Measurements from ENCODE around the gene IL21R. TPM values are rescaled to one million over a fixed set of nuclear protein-coding genes. Genes with fewer than 3 reads are reported as not detected.
"Not testable (repeated sequence)": the region's sequence is repeated elsewhere in the genome, so short reads cannot be mapped to it uniquely, and the experiment has no call there.

The IL21R gene
- polyA plus RNA-seq, 4 donors = 0.04 to 0.46 (median 0.29) TPM; not detected in 1

DNA sequence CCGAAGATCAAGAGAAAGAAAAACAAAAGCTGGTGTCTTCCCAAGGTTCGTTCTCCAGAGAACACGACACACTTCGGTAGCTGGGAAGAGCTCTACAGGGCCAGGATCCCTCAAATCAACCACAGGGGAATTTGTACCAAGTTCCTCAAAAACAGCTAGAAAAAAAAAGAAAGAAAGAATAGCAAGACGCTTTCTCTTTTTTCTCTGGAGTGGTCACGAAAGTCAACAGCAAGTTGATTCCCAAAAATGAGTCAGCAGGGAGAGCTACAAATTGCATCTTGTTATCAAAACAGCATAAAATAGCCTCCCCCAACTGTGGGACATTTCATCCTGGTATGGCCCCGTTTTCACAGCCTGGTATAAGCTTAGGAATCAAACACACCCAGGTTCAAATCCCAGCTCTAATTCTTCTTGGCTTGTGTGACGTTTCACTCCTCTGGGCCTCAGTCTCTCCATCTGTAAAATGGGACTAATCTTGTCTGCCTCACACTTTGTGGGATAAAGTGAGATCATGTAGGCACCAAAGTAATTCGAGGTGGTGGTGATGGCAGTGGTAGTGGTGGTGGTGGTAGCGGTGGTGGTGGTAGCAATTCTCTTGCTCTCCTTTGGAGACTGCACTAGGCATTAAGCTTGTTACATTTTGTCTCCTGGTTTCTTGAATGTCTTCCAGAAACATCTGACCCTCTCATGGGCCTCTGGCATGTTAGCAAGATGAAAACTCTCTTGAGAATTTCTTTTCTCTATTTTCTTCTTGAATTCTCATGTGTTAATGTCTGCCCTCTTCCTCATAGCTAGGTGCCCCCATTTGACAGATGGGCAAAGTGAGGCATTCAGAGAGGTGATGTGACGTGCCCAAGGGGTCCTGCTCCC is 988 bp upstream of the IL21R start:
- no peak for DNase-seq (ENCODE audit: low read depth in 4 of 4, low spot score in 2 of 4)

DNA sequence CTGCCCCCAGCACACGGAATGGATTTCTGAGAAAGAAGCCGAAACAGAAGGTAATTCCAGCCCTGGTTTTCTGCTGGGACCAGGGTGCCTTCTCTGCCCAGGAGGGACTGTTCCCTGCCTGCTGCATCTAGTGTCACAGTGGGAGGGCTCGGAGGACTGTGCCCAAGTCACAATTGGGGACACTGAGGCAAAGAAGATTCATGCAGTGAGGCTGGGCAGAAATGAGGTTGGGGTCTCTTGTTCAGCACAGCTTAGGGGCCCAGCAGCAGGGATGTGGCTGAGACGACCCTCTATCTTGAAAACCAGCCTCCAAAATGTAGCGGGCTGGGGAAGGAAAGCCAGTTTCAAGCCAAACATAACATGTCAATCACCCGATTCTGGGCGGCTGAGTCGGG is 592 bp downstream of the IL21R start:
- no peak for DNase-seq (ENCODE audit: low read depth in 4 of 4, low spot score in 2 of 4)

GRCh38 chr16:27402964-27403600 is 1.1 kb downstream of the IL21R start:
- DNase-seq (ENCODE audit: low read depth in 4 of 4, low spot score in 2 of 4) = no peak

- DNase-seq (ENCODE audit: low read depth in 4 of 4, low spot score in 2 of 4) = no peak
Observed at GRCh38 chr16:27403601-27403992, 1.6 kb downstream of the IL21R start.

GRCh38 chr16:27404163-27404823 is 2.3 kb downstream of the IL21R start:
- no peak for DNase-seq (ENCODE audit: low read depth in 4 of 4, low spot score in 2 of 4)

DNA sequence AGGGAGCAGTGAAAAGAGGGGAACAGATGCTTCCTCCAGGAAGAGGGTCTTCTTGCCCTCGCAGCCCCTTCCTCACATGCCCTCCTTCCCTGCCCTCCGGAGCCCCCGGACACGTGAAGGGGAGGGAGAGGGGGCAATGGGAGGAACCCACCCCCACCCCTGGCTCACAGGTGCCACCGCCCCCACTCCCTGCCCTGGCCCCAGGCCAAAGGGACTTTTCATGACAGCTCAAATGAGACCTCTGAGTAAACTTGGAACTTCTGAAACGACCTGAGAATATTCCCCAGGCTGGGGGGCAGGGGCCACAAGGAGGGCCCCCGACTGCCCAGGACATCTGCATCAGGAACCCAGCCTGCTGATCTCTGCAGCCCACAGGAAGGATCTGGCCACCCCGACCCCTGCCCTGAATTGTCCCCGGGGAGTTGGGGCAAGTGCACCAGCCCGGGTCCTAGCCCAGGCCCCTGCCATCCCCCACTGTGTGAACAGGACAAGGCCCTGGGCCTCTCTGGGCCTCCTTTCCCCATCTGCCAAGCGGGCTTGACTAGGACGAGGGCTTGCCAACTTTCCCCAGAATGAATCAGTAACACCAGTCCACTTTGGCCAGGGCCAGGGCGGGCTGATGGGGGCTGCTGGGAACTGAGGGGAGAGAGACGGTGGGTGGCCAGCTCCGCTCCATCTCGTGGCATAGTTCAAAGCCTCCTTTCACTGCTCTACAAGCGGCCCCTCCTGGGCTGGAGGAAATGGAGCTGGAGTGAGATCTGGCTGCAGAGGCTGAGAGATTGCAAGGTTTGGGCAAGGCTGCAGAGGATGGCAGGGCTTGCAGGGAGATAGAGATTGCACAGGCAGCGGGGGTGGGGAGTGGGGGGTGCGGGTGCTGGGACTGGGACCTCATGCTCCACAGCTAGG is 3.8 kb downstream of the IL21R start:
- no peak for DNase-seq (ENCODE audit: low read depth in 4 of 4, low spot score in 2 of 4)

GRCh38 chr16:27406511-27407128 is 4.6 kb downstream of the IL21R start:
- no peak for DNase-seq (ENCODE audit: low read depth in 4 of 4, low spot score in 2 of 4)

- no peak for DNase-seq (ENCODE audit: low read depth in 4 of 4, low spot score in 2 of 4)
Observed at GRCh38 chr16:27407133-27407532, 5.2 kb downstream of the IL21R start.

DNA sequence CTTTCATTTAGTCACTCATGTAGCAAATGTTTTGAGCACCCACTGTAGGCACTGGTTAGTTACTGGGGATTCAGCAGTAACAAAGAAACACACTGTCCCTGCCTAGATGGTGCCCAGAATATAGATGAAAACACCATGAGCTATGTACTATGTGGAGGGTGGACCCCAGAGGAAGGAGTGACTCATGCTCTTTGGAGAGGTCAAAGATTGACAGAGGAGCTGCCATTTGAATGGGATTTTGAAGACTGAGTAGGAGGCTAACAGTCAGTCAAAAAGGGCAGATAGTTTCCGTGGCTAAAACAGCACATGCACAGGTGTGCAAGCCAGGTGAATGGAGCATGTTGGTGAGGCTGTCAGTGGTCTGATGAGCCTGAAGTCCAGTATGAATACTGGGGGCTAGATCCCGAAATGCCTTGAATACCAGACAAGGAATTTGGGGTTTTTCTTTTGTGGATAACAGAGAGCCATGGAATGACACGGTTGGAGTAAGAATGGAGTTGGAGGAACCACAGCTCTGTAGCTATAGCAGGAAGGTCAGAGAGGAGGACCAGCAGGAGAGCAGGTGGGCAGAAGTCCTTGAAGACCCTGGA is 6.1 kb downstream of the IL21R start:
- DNase-seq (ENCODE audit: low read depth in 4 of 4, low spot score in 2 of 4) = no peak

DNA sequence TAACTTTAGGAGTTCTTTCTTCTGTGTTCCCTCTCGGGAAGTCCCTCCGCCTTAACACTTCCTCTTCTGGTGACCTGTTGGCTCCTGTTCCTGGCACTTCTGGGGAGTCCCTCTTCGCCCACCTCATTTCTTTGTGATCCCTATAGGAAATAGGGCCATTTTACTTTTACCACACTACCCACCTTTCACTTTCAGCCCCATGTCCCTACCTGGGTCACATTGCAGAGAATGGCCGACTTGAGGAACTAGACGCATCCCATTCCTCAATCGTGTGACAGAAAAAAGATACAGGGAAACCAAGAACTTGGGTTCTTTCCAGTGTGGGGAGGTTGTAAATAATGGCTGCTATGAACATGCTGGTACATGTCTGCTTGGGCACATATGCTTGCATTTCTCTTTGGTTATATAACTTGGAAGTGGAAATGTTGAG is 6.6 kb downstream of the IL21R start:
- no peak for DNase-seq (ENCODE audit: low read depth in 4 of 4, low spot score in 2 of 4)

DNA sequence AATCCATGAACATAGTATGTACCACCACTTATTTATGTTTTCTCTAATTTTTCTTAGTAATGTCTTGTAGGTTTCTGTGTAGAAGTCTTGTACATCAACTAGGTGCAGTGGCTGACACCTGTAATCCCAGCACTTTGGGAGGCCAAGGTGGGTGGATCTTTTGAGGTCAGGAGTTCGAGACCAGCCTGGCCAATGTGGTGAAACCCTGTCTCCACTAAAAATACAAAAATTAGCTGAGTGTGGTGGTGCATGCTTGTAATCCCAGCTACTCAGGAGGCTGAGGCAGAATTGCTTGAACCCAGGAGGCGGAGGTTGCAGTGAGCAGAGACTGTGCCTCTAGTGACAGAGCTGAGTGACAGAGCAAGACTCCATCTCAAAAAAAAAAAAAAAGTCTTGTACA is 8.0 kb downstream of the IL21R start:
- not testable (repeated sequence) for DNase-seq (ENCODE audit: low read depth in 4 of 4, low spot score in 2 of 4)

DNA sequence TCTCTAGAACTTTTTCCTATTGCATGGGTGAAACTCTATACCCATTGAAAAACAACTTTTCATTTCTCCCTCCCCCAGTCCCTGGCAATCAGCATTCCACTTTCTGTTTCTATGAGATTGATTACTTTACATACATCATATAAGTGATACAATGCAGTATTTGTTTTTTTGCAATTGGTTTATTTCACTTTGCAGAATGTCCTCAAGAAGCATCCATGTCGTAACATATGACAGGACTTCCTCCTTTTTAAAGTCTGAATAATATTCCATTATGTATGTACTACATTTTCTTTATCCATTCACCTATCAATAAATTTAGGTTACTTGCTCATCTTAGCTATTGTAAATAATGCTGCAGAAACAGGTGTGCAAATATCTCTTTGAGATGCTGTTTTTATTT is 8.8 kb downstream of the IL21R start:
- no peak for DNase-seq (ENCODE audit: low read depth in 4 of 4, low spot score in 2 of 4)

DNA sequence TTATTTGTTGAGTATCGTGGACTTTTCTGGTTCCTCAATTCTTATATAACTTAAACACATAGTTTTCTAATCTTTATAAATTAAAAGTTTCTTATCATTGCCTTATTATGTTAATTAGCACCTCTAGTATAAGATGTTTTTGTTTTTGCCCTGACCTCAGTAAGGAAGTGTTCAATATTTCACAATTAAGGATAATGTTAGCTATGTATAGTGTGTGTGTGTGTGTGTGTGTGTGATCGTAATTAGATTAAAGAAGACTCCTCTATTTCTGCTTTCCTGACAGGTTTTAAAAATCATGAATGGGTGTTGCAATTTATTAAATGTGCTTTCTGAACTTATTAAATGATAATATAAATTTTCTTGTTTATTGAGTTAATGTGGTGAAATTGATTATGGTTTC is 12.0 kb downstream of the IL21R start:
- no peak for DNase-seq (ENCODE audit: low read depth in 4 of 4, low spot score in 2 of 4)

DNA sequence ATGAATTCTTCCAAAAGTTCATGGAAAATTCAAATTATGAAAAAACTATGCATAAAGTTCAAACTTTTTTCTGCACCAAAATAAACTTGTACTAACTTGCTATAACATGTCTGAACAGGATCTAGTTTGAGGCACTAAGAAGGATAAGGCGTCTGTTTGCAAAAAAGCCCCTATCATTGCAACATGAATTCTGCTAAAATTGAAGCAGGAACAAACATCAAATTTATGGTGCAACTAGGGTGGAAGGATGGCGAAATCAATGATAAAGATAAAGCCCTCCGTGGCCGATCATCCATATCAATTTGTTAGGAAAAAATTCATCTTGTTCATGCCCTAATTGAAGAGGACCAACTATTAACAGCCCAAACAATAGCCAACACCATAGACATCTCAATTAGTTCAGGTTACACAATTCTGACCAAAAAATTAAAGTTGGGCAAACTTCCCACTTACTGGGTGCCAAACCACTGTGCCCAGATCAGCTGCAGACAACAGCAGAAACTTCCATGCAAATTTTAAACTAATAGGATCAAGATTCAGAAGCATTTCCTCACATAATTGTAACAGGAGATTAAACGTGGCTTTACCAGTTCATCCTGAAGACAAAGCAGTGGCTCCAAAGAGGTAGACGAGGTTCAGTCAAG is 12.9 kb downstream of the IL21R start:
- DNase-seq (ENCODE audit: low read depth in 4 of 4, low spot score in 2 of 4) = no peak

DNA sequence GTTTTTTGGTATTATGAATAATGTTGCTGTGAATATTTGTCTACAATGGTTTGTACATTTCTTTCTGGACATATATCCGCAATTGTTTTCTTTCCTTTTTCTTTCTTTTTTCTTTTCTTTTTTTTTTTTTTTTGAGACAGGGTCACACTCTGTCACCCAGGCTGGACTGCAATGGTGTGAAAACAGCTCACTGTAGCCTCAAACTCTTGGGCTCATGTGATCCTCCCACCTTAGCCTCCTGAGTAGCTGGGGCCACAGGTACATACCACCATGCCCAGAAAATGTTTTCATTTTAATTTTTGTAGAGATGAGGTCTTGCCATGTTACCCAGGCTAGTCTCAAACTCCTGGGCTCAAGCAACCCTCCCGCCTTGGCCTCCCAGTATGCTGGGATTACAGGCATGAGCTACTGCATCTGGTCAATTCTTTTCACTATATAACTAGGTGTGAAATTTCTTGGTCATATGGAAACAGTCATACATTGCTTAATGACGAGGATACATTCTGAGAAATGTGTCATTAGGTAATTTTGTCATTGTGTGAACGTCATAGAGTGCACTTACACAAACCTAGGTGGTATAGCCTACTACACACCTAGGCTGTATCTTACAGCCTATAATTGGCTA is 15.2 kb downstream of the IL21R start:
- no peak for DNase-seq (ENCODE audit: low read depth in 4 of 4, low spot score in 2 of 4)

GRCh38 chr16:27421961-27422740 is 20.2 kb downstream of the IL21R start:
- DNase-seq (ENCODE audit: low read depth in 4 of 4, low spot score in 2 of 4) = no peak

DNA sequence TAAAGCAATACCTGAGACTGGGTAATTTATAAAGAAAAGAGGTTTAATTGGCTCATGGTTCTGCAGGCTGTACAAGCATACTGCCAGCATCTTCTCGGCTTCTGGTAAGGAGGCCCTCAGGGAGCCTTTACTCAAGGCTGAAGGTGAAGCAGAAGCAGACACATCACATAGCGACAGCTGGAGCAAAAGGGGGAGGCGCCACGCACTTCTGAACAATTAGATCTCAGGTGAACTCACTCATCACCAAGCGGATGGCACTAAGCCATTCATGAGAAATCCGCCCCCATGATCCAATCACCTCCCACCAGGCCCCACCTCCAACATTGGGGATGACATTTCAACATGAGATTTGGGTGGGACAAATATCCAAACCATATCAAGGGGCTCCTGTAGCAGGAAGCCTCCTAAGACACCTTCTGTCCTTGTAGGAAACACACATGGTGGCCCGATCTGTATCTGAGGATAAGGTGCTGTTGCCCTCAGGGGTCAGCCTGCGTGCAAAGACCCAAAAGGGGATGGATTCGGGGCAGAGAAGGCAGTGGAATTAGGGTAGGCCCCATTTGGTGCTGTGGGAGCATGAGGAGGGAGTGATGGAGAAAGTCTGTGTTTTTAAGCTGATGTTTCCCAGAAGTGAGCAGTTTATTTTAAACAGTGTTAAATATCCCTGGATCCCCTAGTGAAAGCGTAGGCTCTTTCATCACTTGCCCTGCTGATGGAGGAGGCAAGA is 23.0 kb downstream of the IL21R start:
- no peak for DNase-seq (ENCODE audit: low read depth in 4 of 4, low spot score in 2 of 4)
